ENCODE data around the gene PHF13.

GRCh38 chr1:6601923-6602668 is 11.4 kb upstream of the PHF13 start:
- no peak for TF ChIP-seq CTCF (conservative IDR thresholded peaks at IDR 0.05 in 1 of 2, IDR thresholded peaks at IDR 0.05 in 1 of 2; ENCODE audit: low read depth in 1 of 2, low read length in 2 of 2)
- TF ChIP-seq EZH2 (IDR thresholded peaks at IDR 0.05; ENCODE audit: low read length, missing control alignments), result no peak

Data from fibroblast of lung (primary cell).